NCI-H510A (cell line): Measurements from ENCODE around the gene VOPP1.
A peak's percentile ranks its signal among the peaks of the same experiment; 100 is the strongest.

ENCODE experiments used
- DNase-seq: peaks from one replicate; lab custom pipeline; 2025; lab: John Stamatoyannopoulos, UW

VOPP1 gene

DNA sequence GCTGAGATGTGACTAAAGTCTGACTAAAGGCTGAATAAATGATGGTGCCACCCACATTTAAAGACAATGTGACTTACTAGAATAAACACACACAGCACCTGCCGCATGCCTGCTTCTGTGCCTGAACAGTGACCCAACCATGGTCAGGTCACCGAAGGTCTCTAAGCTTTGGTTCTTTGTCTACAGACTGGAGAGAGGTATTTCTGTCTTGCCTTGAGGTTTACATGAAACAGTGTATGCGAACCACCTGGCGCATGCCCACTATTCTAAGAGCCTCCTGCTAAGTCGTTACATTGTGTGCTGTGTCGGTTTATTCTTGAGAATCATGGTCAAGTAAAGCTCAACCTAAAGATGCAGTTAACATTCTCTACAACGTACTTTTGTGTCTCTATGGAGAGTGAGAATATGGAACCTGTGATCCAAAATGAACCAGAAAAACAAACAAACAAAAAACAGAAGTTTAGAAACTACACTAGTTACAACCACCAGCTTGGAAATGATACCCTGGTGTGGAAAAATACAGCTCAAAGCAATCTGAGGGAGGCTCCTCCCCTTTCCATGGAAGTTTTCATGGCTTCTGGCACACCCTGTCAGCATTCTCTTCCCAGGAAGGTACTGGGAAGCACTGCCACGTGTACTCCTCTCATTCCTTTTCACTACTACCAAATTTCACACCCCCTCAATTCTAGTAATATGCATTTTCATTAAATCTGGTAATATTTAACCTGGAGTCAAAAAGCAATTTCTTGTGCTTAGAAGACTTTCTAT lies 40.0 kb downstream of the VOPP1 start:
- no peak for DNase-seq

DNA sequence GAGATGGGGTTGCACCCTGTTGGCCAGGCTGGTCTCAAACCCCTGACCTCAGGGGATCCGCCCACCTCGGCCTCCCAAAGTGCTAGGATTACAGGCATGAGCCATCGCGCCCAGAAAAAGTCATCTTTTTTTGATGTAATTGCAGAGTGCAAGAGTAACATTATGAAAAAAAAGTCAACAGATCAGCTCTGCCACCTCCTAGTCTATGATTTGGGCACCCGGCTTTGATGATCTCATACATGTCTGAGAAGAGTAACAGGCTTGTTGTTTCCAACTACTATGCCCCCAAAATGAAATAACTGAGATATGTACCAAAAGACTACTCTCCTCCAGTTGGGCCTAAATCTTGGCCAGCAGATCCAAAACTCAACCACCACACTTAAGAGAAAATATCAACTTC lies 40.8 kb downstream of the VOPP1 start:
- DNase-seq: no peak

DNA sequence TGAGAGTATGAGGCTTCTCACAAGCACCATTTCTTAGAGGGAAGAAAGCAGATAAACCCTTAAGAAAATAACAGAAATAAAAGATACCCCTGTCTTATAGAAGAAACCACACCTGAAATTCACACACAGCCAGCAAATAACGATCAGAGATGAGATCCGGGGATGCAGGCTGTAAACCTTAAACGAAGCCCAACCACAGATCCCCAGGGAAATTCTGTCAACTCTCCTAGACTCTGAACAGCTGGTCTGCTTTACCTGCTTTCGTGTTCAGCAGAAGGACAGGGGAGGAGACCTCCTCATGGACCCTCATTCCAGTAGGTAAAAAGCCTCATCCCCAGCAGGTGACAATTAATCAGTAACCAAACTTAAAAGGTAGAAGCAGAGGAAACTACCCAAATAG lies 45.0 kb downstream of the VOPP1 start:
- DNase-seq: no peak

DNA sequence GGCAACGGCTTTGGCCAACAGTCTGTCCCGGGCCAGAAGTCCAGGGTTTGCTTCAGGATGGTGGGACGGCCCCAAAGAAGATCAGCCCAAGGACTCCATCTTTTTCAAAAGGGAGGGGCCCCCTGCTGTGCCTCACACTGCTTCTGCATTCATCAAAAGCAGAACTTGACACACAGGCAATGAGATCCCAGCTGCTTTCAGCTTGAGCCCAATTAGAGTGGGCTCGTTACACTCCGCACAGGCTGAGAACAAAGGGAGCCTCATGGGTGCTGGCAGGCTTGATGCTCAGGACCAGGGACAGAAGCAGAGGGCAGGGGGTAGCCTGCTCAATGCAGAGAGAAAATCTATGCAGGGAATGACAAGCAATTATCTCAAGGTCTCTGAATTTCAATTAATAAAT lies 45.5 kb downstream of the VOPP1 start:
- DNase-seq: no peak

DNA sequence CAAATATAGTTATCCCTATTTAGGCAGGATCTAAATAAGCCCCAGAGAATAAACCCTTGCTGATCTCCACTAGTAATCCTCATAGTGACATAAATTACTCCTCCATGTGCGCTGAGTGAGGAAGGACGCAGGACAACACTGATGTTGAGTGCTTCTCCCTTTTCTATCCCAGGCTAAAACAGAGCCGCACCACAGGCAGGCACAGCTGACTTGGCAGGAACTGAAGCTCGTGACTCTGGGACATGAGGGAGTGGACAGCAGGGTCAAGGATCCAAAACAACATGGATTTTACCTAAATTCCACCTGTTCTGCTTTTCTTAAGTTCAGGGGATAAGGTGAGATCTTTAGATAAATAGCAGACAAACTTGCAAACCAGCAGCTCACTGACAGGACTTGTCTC lies 46.0 kb downstream of the VOPP1 start:
- no peak for DNase-seq

DNA sequence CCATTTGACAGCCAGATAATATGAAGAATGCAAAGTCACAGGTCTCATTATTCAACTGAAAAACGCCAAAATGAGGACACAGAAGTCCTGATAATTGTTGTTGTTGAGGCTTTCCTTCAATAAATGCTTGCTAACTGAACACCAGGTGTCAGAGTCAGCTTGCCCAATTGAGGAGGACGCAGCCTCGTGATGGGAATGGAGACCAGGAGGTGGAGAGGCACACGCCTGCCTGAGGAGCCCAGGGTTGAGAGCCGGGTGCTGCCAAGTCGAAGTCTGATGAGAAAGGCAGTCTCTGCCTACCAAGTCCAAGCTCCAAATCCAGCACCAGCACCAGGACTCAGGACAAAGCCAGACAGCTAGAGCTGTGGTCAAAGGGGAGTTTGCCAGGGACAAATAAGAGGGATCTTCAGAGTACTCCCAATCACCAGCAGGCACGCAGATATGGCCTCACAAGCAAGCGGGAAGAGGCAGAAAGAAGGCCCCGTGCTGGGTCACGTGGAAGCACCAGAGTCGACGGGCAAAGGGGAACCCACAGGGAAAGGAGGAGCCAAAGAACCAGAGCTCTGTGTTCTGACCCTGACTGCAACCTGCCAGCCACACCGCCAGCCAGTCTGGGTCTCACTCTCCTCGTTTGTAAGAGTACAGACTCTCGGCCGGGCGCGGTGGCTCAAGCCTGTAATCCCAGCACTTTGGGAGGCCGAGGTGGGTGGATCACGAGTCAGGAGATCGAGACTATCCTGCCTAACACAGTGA lies 47.6 kb downstream of the VOPP1 start:
- DNase-seq: no peak

DNA sequence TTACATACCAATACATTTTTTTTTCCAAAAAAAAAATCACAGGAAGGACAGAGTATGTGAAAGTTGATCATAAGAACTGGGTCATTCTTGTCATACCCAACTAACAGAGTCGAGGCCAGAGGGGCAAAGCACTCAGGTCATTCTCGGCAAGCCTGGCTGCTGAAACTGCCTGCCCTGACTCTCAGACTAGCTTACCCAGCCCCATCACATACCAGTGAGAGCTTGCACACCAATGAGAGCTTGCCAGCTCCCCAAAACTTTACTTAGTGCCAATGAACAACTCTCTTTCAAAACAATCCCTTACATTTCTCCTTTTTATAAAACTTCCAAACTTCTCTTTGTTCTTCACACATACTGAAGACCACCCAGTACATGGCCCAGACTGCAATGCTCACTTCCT lies 48.9 kb downstream of the VOPP1 start:
- DNase-seq: no peak

DNA sequence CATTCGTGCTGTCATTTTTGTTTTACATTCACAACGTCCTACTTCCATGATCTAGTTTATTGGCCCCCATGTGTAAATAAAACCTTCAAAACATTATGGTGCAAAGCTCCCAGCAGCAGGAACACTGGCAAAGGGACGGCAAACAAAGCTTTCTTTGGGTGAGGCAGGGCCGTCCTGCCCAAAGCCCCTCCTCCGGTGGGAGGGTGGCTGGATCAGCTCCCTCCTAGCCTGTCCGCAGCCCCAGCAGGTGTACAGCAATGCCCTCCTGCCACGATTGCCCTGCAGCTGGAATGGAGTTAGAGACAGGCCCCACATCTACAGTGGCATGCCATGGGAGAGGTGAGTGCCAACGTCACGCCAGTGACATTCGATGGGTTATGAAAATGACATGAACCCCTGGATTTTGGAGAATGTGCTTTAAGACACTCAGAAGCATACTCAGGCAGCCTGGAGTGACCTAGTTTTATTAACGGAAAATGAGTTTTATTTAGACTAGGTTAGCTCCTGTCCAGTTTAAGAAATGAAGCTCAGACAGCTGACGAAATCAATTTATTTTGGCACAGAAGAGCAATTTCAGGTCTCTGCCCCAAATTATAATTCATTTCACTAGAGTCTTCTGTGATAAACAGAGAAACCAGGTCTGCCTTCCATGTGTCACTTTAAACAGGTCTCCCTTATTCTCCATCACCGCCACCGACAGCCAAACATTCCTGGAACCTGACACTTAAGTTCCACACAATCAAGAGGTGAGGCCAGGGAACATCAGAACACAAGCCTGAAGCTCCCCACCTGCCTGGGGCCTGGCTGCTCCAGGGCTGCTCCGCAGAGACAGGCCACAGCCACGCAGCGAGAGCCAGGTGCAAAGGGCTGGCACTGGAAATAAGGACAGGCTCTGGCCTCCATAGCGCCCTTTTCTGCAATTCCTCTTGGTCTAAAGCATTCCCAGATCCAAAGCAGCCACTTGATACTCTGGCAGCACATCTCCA lies 50.1 kb downstream of the VOPP1 start:
- peak; percentile 56 for DNase-seq

DNA sequence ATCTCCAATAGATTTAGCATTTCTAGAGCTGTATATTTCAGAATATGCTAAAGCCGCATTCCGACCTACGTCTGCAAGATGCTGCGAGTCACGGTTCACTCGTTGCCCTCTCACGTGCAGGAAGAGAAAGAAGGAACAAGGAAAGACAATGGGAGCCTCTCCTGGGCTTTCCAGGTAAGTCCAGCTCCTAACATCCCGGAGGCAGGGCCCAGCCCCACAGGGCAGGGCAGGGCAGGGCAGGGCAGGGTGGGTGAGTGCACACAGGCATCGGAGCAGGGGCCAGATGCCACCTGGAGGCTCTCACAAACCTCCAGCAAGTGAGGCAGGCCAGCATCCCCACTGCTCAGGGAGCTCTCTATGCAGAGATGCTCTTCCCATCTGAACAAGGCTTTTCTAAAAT lies 50.8 kb downstream of the VOPP1 start:
- DNase-seq: no peak

DNA sequence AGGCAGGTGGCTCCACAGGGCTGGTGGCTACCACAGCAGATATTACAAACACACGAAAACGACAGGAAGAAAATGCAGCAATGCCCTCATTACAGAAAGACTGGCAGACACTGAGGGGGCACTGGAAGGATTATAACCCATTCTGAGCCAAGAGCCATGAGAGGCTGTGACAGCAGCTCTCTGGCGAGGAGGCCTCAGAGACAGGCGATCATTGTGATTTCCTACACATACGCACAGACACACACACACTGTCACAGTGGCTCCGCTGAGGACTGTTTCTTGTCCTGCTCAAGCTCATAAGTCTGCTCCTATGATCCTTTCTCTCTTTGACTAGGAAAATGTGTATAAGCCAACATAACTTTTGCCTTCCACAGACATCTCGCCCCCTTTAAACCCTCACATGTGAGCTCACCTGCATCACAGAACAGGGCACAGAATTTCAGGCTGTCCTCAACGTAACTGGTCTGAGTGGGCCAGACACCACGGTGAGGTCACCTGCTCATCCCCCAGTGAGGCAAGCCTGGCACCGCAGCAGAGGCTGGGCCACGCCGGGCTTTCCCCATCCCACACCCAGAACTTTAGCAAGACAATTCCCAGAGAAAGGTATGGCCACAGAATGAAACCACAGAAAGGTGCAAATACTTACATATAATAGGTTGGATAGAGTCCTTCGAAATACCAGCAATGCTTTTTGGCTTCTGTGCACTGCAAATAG lies 51.7 kb downstream of the VOPP1 start:
- no peak for DNase-seq

DNA sequence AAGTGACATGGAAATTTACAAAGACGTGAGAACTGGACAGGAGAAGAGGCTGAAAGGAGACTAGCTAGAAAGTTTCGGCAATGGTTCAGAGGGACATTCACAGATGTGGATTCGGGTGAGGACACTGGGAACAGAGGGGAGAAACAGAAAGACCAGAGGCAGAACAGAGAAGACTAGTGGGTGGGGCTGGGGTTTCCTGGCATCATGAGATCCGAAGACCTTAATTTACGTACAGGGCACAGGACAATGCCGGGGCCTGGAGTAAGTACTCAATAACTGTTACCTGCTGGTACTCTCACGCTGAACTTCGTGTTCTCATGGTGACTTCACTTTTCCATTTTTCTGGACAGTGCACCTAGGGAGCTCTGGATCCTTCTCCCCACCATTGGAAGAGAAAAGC lies 53.5 kb downstream of the VOPP1 start:
- no peak for DNase-seq

DNA sequence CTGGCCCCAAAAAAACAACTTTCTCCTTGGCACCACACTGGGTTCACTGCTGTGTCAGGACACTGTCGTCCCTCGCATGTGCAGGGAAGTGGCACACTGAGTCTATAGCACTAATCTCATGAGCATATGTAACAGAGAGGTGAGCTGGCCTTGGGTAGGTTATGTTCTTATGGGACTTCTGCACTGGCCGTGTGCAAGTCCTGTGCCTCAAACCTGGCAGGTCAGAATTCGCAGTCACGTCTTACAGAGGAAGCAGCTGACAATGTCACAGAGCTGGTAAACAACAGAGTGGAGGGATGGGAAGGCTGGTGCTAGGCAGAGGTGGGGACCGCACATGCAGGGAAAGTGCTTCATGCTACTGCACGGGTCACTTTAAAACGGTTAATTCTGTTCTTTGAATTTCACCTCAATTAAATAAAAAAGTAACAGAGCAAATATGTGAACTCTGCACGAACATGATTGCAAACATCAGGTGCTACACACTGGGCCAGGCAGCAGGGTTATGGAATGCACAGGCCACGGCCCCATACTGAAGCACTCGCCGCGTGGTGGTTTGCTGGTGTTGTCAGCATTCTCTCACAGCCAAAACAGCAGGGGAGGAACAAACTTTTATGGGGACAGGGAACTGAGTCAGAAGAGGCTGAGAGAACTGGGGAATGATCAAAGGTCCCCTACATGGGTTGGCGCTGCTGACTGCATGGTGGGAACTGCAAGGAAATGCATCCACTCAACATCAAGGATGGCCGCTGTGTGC lies 54.2 kb downstream of the VOPP1 start:
- no peak for DNase-seq

DNA sequence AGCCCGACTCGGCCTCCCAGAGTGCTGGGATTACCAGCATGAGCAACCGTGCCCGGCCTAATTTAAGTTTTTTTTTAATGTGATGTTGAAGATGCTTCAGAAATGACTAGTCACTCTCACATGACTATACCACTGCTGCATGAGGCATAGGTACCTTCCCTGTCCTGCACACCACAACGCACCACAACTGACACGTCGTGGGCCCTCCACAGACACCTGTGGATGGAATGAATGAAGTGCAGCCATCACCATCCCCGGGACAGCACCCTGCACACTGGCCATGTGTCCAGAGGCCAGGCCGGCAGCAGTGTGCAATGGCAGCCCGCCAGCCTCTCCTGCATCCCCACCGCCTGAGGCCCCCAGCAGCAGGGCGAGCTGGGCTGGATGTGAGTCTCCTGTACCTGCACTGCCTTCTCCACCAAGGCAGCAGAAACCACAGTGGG lies 55.1 kb downstream of the VOPP1 start:
- no peak for DNase-seq

DNA sequence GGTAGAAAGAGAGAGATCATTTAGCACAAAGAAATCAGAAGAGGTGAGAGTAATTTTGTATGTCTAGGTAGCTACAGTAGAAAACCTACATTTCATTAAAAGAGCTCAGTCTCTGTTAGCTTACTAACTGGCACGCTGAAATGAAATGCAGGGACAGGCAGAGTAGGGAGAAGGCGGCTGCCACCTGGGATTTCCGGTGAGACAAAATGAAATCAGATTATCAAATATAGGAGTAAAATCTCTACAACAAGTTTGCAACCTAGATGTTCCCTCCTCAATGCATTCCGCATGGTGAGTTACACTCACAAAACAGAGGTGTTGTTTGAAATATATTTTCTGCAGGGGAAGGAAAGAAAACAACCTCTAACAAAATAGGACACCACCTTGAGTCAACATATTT lies 55.9 kb downstream of the VOPP1 start:
- DNase-seq: no peak

DNA sequence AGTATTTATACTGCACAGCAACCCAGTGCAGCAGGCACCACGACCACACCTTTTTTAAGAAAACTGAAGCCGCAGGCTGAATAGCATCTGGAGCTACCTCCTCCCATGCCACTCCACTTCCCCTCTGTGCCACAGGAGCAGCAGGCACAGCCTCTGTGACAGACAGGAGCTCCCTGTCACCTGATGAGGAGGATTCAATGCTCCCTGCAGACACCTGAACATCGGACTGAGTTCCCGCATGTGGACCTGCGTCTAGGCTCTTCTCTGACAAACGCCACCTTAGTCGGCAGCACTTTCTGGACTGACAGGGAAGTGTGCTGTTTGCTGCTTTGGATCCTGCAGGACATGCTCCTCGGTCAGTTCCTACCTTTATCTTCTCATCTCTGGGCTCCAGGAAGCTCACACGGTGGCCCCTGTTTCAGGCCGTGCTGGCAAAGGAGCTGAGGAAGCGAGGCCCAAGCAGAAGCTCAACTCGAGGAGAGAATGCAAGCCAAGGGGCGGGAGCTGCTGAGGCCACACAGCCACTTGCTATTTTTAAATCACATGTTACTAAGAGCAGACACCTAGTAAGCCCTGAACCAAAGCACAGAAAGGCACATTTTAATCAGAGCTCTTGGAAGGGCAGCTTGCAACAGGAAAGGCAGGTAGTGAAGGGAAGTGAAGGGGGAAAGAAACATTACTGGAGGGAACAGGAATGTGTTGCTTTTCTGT lies 56.6 kb downstream of the VOPP1 start:
- no peak for DNase-seq

DNA sequence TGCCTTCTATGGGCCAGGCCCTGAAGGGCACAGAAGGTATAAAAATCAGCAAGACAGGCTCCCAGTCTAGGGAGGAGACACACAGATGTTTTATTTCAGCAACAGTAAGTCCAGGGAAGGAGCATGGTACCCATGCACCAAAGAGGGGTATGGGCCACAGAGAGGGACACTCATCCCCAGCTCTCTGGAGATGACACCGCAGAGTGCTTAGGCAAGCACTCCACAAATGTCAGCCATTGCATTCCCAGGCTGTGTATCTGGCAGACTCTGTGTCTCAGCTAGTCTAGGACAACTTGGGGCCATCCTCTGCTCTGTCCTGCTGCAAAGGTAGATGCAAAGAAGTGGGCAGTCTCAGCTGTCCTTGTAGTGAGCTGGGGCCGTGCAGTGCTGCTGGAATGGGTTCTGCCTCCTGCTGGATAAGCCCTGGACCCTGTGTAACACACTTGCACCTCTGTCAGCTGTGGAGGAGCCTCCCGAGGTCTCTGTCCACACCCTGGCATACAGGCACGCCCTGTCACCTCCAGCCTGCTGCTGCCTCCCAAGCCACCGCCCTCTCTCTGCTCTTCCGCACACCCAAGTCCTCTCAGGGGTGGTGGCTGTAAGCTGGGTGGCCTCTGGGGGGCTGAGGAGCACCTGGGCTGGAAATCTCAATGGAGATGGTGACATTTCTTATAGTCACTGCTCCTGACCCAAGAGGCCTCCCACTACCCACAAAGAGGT lies 57.6 kb downstream of the VOPP1 start:
- DNase-seq: no peak

DNA sequence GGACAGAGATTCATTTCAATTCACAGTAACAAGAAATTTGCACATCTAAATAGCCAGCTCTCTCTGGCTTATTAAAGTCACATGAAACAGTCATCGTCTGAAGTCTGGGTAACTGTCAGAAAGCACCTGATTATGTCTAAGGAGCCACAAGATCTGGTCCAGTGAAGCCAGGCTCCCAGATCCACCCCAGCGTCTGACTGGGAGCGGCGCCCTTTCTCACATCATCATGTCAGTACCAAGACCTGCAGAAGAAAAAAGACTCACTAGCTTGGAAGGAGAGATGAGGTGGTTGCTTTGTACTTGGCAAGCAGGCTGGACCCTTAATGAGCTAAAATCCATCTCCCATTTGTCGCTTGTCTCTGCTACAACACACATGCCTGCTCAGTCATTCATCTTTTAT lies 58.4 kb downstream of the VOPP1 start:
- no peak for DNase-seq

DNA sequence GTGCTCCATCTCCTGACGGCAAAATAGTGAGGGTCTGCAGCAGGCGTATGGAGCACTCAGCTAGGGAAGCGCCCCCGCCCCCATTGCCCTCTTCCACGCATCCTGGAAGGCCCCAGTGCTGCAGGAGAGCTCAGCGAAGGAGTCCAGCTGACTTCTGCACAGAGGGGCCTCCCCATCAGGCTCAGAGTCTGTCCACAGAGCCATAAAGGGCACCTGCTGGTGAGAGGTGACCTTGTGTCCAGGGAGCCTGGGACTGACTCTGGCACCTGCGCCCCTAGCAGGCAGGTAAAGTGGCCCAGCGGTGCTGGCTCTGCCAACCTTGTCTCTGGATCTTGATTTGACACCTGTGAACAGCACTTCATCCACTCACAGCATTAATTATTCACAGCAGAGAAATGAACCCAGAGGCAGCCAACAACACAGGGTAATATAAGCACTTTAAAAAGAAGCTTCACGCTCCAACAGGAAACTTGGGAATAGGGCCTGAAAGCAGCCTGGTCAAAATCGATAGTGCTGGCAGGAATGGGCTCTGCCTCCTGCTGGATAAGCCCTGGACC lies 59.6 kb downstream of the VOPP1 start:
- no peak for DNase-seq

DNA sequence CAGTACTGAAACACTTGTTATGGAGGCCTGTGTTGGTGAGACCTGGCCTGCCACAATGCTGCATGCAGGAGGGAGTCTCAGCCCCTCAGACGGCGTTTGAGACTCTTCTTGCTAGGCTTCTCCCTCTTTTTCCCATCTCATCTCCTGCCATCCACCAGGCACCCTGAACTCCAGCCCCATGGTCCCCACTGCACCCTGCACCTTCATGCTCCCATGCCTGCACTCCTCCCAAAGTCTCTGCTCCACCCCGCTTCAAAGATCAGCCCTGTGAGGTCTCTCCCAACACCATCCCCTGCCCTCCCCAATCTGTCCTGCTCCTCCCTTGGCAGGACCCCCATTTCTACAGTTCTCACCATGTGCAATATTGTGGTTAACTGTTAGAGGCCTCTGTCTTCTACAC lies 61.7 kb downstream of the VOPP1 start:
- DNase-seq: no peak
